OCI-LY3 (cell line): ENCODE measurements around the gene DIS3.

Experiments
- CTCF ChIP-seq: fragments of 200-600, 300-600 bp; sonication (generic); IDR thresholded peaks from 2 replicates; pipeline ENCODE4 v1.5.1; 2014; ENCODE audit warnings: antibody characterized with exemption, low read length, low read depth
- EZH2phosphoT487 ChIP-seq: fragments of 200-600 bp; shearing (Covaris generic); IDR thresholded peaks from 2 replicates; pipeline ENCODE4 v1.6.1; 2018; ENCODE audit warnings: antibody characterized with exemption, mixed run types, low read depth

DNA sequence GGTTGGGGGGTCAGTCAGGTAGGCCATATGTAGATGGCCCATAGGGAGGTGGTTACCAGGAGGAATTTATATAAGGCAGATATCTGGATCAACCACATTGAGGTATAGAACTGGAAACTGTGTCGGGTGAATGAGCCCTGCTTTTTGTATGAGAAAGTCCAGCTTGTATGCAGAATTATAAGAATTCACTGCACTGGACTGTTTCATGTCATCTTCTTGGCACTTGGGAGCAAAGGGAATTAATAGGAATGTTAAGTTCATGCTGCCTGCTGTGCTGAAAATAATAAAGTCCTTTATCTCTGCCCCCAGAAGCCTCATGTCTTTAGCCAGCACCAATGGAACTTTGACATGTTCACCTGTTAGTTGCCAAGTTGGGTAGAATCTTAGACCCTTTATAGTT lies 41.7 kb downstream of the DIS3 start:
- TF ChIP-seq CTCF (no peak), EZH2phosphoT487 (no peak)
